CD4-positive, alpha-beta T cell treated with Interleukin-6 at 100 ng/mL for 8 hours (primary cell): ENCODE data around the gene PPP1R9A.

Experiments used
- DNase-seq: peaks from one replicate; pipeline ENCODE4 v3.0.0-alpha.2; 2020; ENCODE audit warnings: mixed read lengths, low spot score

Gene PPP1R9A

GRCh38 chr7:94907026-94907810 is at the start of gene PPP1R9A:
PPP1R9A (plus strand) TSS chr7:94907594; CDS start chr7:94910114, 2,520 bp downstream.
- DNase-seq, result no peak

DNA sequence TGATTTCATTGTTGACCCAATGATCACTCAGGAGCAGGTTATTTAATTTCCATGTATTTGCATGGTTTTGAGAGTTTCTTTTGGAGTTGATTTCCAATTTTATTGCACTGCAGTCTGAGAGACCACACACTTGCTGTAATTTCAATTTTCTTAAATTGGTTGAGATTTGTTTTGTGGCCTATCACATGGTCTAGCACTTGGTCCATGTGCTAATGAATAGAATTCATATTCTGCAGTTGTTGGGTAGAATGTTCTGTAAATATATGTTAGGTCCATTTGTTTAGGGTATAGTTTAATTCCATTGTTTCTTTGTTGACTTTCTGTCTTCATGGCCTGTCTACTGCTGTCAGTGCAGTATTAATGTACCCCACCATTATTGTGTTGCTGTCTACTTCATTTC is 36.3 kb upstream of the PPP1R9A start:
- no peak for DNase-seq

DNA sequence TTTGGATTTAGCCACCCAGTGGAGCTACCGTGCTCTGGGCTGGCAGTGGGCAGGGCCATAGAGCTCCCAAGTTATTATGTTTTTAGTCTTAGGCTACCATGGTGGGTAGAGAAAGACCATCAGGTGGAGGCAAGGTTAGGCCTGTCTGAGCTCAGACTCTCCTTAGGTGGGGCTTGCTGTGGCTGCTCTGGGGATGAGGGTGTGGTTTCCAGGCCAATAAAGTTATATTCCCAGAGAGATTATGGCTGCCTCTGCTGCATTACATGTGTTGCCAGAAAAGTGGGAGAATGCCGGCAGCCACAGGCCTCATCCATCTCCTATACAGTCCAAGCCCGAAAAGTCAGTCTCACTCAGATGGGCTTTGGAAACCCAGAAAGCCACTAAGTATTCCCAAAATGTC is 34.2 kb upstream of the PPP1R9A start:
- no peak for DNase-seq

DNA sequence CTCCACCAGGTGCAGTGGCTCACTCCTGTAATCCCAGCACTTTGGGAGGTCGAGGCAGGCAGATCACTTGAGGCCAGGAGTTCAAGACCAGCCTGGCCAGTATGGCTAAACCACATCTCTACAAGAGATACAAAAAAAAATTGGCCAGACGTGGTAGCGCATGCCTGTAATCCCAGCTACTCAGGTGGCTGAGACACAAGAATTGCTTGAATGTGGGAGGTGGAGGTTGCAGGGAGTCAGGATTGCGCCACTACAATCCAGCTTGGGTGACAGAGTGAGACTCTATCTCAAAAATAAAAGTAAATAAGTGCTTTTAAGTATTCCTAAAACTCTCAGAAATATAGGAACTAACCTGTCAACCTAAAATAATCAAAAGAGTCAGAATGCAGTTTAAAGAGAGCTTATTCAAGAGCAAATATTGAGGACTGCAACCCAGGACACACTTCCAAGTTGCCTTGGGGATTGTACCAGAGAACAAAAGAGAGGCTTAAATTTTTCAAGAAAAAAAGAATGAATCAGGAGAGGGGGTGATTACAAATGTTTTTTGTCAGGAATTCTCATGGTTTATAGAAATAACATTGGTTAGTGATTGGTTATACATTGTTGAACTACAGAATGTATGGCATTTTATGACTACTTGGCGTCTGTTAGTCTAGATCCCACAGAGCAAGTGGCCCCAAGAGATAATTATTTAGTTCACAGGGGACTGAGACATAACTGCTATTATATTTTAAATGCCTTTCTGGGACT is 33.2 kb upstream of the PPP1R9A start:
- DNase-seq, result no peak

- no peak for DNase-seq
These were observed 32.2 kb upstream of the PPP1R9A start for GRCh38 chr7:94875201-94875600.

DNA sequence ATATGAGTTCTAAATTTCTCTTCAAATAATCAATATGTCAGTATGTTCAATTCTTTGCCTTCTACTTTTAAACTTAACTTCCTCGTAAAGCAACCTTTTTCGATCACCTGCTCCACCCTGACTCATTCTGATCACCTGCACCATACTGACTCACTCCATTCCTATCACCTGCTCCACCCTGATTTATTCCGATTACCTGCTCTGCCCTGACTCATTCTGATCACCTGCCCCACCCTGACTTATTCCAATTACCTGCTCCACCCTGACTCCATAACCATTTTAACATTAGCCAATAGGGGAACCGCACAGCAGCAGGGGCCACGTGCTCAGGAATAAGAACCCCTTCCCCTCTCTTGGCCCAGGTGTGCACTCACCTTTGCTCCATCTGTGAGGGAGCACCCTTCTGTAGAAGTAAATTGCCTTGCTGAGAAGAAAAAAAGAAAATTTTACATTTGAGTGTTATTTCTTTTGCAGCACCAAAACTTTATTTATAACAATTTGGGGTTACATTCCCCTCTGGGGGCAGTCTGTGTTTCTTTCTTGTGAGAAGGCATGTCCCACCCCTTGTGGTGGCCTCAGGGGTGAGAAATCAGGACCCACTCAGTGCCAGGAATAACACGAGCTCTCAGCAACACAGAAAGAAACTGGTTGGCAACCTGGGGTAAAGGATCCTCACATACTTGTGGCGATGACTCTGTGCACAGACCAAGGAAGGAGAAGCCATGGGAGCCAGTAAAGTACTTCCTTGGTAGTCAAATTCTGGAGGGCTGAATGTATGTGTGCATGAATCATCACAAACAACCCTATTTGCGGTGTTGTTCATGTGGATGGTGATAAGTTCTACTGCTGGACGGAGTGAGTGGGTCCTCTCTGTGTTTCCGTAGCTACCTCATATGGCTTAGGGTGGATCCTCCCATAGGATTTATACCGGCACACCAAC is 29.4 kb upstream of the PPP1R9A start:
- no peak for DNase-seq

GRCh38 chr7:94882891-94883290 is 24.5 kb upstream of the PPP1R9A start:
- DNase-seq, result no peak

- no peak for DNase-seq
These were observed 23.8 kb upstream of the PPP1R9A start for GRCh38 chr7:94883616-94884015.

GRCh38 chr7:94888551-94888950 is 18.8 kb upstream of the PPP1R9A start:
- DNase-seq, result no peak

DNA sequence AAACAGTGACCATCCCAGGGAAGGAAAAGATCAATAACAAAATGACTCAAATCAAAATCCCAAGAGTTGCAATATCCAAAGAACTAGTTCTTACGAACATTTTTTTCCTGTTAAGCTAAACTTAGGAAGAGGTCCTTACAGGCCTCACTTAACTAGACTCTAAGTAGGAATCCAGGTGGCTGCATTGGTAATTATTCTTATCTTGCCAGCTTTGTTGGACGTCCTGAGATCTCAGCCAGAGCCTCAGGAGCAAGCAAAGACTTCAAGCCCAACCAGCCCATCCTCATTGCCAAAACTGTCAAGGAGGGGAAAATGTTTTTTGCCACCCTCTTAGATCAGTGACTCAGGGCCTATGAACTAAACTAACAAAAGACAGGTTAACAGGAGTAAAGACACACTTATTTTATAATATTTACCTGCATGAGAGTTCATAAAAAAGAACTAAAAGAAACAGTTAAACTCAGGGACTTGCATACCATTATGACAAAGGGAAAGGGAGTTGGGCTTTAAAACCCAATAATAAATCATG is 18.3 kb upstream of the PPP1R9A start:
- DNase-seq, result no peak

- DNase-seq, result no peak
These were observed 17.2 kb upstream of the PPP1R9A start for GRCh38 chr7:94890216-94890615.

DNA sequence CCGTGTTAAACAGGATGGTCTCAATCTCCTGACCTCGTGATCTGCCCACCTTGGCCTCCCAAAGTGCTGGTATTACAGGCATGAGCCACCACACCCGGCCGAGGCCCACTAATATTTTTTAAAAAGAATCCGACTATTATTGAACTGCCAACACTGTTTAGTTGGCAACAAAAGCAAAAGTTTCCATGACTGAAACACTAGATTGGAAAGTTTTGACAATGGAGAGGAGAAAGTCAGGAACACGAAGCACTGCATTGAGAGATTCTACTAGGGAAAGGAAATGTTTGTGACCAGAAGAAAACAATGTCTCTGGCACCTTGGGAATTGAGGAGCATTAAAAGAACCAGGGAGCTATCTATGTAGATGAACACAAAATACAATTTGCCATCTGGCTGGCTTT is 13.7 kb upstream of the PPP1R9A start:
- DNase-seq, result no peak

DNA sequence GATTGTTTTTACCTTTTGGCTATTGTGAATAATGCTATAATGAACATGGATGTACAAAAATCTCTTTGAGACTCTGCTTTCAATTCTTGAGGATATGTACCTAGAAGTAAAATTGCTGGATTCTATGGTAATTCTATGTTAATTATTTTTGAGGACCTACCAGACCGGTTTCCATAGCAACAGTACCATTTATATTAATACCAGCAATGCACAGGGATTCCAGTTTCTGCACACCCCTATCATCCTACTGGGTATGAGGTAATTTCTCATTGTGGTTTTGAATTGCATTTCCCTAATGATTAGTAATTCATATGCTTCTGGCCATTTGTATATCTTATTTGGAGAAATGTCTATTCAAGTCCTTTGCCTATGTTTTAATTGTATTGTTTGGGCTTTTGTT is 9.9 kb upstream of the PPP1R9A start:
- DNase-seq, result no peak

GRCh38 chr7:94898340-94898739 is 9.1 kb upstream of the PPP1R9A start:
- DNase-seq, result no peak

- no peak for DNase-seq
These were observed 5.4 kb upstream of the PPP1R9A start for GRCh38 chr7:94901981-94902380.

DNA sequence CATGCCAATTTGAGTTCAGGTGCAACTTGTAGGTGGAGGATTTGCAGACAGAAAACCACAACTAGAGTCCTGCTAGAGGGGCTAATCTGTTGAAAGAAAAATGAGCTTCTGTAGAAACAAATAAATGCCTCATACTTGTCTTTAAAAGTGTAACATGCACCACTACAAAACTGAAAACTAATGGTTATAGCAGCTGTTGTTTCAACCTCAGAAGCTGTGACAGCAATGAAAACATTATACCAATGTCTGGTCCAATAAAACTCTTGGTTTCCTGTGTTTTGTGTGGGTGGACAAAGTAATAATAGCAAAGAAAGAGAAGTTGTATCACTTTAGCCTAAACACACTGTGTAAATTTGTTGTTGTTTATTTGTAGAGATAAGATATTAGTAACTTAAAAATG is 3.4 kb upstream of the PPP1R9A start:
- no peak for DNase-seq

GRCh38 chr7:94904982-94905381 is 2.4 kb upstream of the PPP1R9A start:
- no peak for DNase-seq

DNA sequence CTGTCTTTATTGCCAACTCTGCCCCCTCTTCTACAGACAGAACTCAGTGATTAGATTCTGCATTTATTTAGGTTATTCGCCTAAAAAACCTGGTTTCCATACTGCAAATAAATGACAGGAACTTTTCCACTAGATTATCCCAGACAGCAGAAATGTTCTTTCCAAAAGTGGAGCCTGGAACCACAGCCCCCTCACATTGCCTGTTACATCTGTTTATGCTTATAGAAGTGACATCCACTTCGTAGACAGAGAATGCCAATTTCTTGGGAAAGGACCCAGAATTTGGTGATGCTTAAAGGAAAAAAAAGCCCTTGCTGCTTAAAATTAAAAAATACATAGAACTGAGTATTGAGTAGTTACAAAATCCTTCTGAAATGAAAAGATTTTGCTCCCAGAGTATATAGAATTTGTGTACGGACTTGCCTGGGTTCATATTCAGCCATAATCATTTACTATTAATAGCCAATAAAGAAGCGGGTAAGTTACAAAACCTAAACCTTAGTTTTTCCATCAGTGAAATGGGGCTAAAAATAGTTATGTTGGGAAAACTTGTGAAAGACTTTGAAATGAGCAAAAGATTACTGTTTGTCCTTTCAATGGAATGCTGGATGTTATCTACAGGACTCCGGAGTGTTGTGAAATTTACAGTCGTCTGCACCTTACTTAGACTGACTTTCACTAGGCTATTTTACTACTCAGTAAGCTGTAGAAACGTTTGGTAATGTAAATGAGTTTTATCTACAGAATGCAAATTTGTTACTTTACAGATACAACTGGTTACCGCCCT is 1.1 kb upstream of the PPP1R9A start:
- no peak for DNase-seq

GRCh38 chr7:94907811-94908322 is 473 bp downstream of the PPP1R9A start:
- no peak for DNase-seq

DNA sequence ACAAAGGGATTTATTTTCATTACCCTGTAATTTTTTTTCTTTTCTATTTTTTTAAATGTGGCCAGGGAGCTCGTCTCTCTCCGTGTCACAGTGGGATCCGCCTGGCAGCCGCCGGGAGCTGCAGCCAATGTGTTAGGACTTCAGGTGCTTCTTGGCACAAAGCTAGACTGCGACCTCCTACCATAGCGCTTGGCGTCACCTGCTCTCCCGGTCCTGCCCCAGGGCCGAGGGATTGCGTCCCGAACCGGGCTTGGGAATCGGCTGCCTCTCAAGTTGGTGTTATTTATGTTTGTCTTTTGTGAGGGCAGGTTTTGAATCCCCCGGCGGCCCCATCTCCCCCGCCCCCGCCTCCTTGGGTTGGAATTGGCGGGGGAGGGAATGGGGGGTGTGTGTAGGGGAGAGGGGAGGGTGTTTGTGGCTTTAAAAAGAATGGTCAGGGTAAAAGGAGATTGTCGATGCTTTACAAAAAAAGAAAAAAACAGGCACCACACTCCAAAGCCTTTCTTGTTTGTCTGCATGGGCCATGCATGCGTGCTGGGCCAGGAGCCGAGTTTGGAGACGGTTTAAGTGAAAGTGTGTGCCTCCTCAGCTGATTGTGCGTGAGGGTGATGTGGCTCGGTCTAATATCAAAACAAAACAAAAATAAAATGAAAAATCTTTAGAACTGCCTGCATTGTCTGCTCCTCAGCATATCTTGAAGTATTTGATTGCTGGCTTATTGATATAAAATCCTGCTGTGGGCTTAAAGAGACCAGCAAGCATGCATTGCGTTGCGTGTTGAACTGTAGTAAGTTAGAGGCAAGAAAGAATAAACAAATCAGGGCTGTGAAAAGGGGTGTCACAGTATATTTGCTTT is 1.2 kb downstream of the PPP1R9A start:
- no peak for DNase-seq
